ENCODE measurements around the gene LAMC2.
"Not testable (repeated sequence)": the region's sequence is repeated elsewhere in the genome, so short reads cannot be mapped to it uniquely, and the experiment has no call there.

Gene LAMC2

GRCh38 chr1:183240526-183240825, 54.4 kb downstream of the LAMC2 start:
- TF ChIP-seq PPARA (CRISPR knock-in tag; IDR thresholded peaks at IDR 0.05; ENCODE audit: borderline replicate concordance) (no peak), CREB5 (CRISPR knock-in tag; IDR thresholded peaks at IDR 0.05; ENCODE audit: low read depth) (no peak), ISL1 (CRISPR knock-in tag; IDR thresholded peaks at IDR 0.05) (no peak)
- ATAC-seq = no peak

GRCh38 chr1:183240853-183241252, 54.8 kb downstream of the LAMC2 start:
- not testable (repeated sequence) for ATAC-seq

- no peak for ATAC-seq
- TF ChIP-seq ZFP3 (CRISPR knock-in tag; IDR thresholded peaks at IDR 0.05) = no peak
- no peak for TF ChIP-seq ZNF70 (CRISPR knock-in tag; IDR thresholded peaks at IDR 0.05)
- TF ChIP-seq ZFP30 (CRISPR knock-in tag; IDR thresholded peaks at IDR 0.05) = no peak
- TF ChIP-seq PATZ1 (CRISPR knock-in tag; IDR thresholded peaks at IDR 0.05; ENCODE audit: borderline replicate concordance) = no peak
Measured at GRCh38 chr1:183241471-183241870, 55.4 kb downstream of the LAMC2 start.

GRCh38 chr1:183242556-183242955, 56.5 kb downstream of the LAMC2 start:
- no peak for ATAC-seq
- no peak for TF ChIP-seq ZFP30 (CRISPR knock-in tag; IDR thresholded peaks at IDR 0.05)
- no peak for TF ChIP-seq TSHZ2 (CRISPR knock-in tag; IDR thresholded peaks at IDR 0.05)
- no peak for TF ChIP-seq ZC3H10 (CRISPR knock-in tag; IDR thresholded peaks at IDR 0.05)
- TF ChIP-seq SNAI2 (CRISPR knock-in tag; IDR thresholded peaks at IDR 0.05) = no peak
- no peak for TF ChIP-seq ZFP3 (CRISPR knock-in tag; IDR thresholded peaks at IDR 0.05)
- TF ChIP-seq ARNTL (CRISPR knock-in tag; IDR thresholded peaks at IDR 0.05; ENCODE audit: borderline replicate concordance, low read depth) = no peak
- no peak for TF ChIP-seq BACH2 (CRISPR knock-in tag; IDR thresholded peaks at IDR 0.05; ENCODE audit: borderline replicate concordance)
- TF ChIP-seq RARB (CRISPR knock-in tag; IDR thresholded peaks at IDR 0.05) = no peak
- no peak for TF ChIP-seq OSR1 (CRISPR knock-in tag; IDR thresholded peaks at IDR 0.05)
- TF ChIP-seq GLIS3 (CRISPR knock-in tag; IDR thresholded peaks at IDR 0.05) = no peak
- no peak for TF ChIP-seq ISL1 (CRISPR knock-in tag; IDR thresholded peaks at IDR 0.05)
- no peak for TF ChIP-seq CSDC2 (CRISPR knock-in tag; IDR thresholded peaks at IDR 0.05)
- TF ChIP-seq ZNF8 (CRISPR knock-in tag; IDR thresholded peaks at IDR 0.05) = no peak
- TF ChIP-seq CREB5 (CRISPR knock-in tag; IDR thresholded peaks at IDR 0.05; ENCODE audit: low read depth) = no peak
- TF ChIP-seq ZNF70 (CRISPR knock-in tag; IDR thresholded peaks at IDR 0.05) = no peak
- TF ChIP-seq TCF4 (CRISPR knock-in tag; IDR thresholded peaks at IDR 0.05; ENCODE audit: borderline replicate concordance) = no peak
- no peak for TF ChIP-seq PPARA (CRISPR knock-in tag; IDR thresholded peaks at IDR 0.05; ENCODE audit: borderline replicate concordance)

- no peak for TF ChIP-seq GLIS3 (CRISPR knock-in tag; IDR thresholded peaks at IDR 0.05)
- TF ChIP-seq ZNF70 (CRISPR knock-in tag; IDR thresholded peaks at IDR 0.05) = no peak
- TF ChIP-seq POU6F1 (CRISPR knock-in tag; IDR thresholded peaks at IDR 0.05; ENCODE audit: borderline replicate concordance, low read depth) = no peak
- TF ChIP-seq SNAI2 (CRISPR knock-in tag; IDR thresholded peaks at IDR 0.05) = no peak
- TF ChIP-seq ZNF8 (CRISPR knock-in tag; IDR thresholded peaks at IDR 0.05) = no peak
- no peak for TF ChIP-seq ARNTL (CRISPR knock-in tag; IDR thresholded peaks at IDR 0.05; ENCODE audit: borderline replicate concordance, low read depth)
- ATAC-seq = no peak
Measured at GRCh38 chr1:183243161-183244050, 57.3 kb downstream of the LAMC2 start.
